ENCODE results near the gene ESR1. TPM values are rescaled to one million over a fixed set of nuclear protein-coding genes. Genes with fewer than 3 reads are reported as not detected.

Gene ESR1
- polyA plus RNA-seq, 1 donor (not counting 4 experiments of a cell fraction or from before 2014, with no cell fraction given) = 0.22 TPM

DNA sequence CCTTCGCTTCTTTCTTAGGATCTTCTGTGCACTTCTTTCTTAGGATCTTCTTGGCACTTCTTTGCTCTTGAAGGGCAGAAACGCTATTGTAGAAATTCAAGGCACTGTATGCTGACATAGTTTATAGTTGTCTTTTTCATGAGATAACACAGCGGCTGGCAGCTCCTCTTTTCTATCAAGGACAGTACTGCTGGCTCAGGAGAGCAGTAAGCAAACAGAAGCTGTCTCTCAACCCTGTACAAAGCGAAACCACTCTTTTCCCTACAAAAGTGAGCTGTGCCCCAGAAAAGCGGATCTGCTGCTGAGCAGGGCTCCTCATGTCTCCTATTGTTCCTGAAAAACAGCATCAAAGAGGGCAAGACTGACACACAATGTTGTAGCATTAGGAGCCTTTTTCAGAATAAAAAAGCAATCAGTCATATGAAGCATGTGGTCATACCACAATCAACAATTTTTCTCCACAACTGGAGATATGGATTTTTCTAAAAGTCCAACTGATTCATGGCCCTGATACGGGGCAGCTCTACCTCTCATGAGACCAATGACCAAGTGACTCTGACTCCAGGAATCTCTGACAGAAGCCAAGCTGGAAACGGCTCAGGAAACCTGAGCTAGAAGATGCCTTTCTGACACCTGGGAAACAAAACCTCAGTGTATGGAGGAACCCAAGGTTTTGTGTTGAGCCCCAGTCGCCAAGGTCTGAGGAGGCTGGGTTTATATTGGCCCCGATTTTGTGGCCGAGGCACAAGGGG lies 255.9 kb downstream of the ESR1 start:
- H3K4me2 ChIP-seq (ENCODE audit: control insufficient read depth, extremely low read depth, insufficient read depth, low read depth, low read length) = no peak overlapping the region
- no peaks in the 10 kb centered on the region for H3K9me1 ChIP-seq (ENCODE audit: control insufficient read depth, extremely low read depth, insufficient read depth, low read length)
- no peak for DNase-seq (ENCODE audit: low read depth, low spot score)
- FAIRE-seq = no peak
- no peak overlapping the region for H3K4me3 ChIP-seq (ENCODE audit: control insufficient read depth in 2 of 3, extremely low read depth in 1 of 3, insufficient read depth in 2 of 3, low read depth in 1 of 3, low read length in 3 of 3)
- no peaks in the 10 kb centered on the region for H4K20me1 ChIP-seq (ENCODE audit: control insufficient read depth, extremely low read depth, insufficient read depth, low read length)
- no peaks in the 10 kb centered on the region for H3K79me2 ChIP-seq (ENCODE audit: control insufficient read depth, insufficient read depth, low read length)
- H3K27me3 ChIP-seq (ENCODE audit: control insufficient read depth, extremely low read depth, insufficient read depth, low read length) = no peaks in the 10 kb centered on the region
- no peak overlapping the region for H2AFZ ChIP-seq (ENCODE audit: control insufficient read depth, low read length)
- H3K9me3 ChIP-seq (ENCODE audit: control insufficient read depth, low read depth, low read length) = no peaks in the 10 kb centered on the region
- H3K4me1 ChIP-seq (ENCODE audit: control insufficient read depth, extremely low read depth, insufficient read depth, low read length) = no peaks in the 10 kb centered on the region
- TF ChIP-seq EZH2 (IDR thresholded peaks at IDR 0.05; ENCODE audit: low read length) = no peak
- TF ChIP-seq, protein P1, sequence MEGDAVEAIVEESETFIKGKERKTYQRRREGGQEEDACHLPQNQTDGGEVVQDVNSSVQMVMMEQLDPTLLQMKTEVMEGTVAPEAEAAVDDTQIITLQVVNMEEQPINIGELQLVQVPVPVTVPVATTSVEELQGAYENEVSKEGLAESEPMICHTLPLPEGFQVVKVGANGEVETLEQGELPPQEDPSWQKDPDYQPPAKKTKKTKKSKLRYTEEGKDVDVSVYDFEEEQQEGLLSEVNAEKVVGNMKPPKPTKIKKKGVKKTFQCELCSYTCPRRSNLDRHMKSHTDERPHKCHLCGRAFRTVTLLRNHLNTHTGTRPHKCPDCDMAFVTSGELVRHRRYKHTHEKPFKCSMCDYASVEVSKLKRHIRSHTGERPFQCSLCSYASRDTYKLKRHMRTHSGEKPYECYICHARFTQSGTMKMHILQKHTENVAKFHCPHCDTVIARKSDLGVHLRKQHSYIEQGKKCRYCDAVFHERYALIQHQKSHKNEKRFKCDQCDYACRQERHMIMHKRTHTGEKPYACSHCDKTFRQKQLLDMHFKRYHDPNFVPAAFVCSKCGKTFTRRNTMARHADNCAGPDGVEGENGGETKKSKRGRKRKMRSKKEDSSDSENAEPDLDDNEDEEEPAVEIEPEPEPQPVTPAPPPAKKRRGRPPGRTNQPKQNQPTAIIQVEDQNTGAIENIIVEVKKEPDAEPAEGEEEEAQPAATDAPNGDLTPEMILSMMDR (optimal IDR thresholded peaks at IDR 0.05 in 1 of 3, IDR thresholded peaks at IDR 0.05 in 1 of 3, conservative IDR thresholded peaks at IDR 0.05 in 1 of 3; ENCODE audit: extremely low read depth in 1 of 3, insufficient read depth in 2 of 3, low read length in 3 of 3) = no peak
- H3K27ac ChIP-seq (ENCODE audit: control insufficient read depth, insufficient read depth, low read length) = no peak overlapping the region
- dilution Hi-C loops (cut with MboI; ENCODE audit: extremely low pct_ligation_motif_present, low sequenced_read_pairs) = no loop called here
- no peaks in the 10 kb centered on the region for H3K36me3 ChIP-seq (ENCODE audit: control insufficient read depth in 2 of 2, extremely low read depth in 1 of 2, insufficient read depth in 2 of 2, low read length in 2 of 2)
- H3K9ac ChIP-seq (ENCODE audit: control insufficient read depth, extremely low read depth, insufficient read depth, low read length) = no peak overlapping the region

DNA sequence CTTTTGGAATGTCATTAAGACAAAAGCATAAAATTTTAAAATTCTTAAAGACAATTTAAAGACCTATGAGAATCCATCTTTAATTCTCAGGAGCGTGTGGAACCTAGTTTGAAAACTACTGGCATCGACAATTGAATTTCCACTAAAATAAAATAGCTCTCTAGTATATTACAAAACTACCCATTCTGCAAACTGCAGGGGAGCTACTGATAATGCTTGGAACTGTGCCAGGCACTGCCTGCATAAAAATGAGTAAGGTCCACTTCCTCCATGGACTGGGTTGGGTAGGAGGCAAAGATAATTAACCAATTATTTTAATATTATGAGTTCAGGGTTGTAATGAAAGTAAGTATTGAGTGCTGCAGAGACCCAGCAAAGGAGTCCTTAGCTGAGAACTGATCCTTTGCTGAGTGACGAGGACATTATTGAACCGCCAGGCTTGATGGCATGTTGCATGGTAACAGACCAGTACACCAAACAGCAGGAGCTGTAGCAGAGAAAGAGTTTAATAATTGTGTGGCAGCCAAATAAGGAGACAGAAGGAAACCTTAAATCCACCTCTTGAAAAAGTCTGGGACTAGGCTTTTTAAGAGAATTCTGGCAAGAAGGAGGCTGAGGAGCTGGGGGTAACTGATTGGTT lies 261.3 kb downstream of the ESR1 start:
- Histone ChIP-seq H3K79me2 (ENCODE audit: control insufficient read depth, insufficient read depth, low read length) (no peaks in the 10 kb centered on the region), H3K27ac (ENCODE audit: control insufficient read depth, insufficient read depth, low read length) (no peak overlapping the region), H3K4me2 (ENCODE audit: control insufficient read depth, extremely low read depth, insufficient read depth, low read depth, low read length) (no peak overlapping the region), H3K27me3 (ENCODE audit: control insufficient read depth, extremely low read depth, insufficient read depth, low read length) (no peaks in the 10 kb centered on the region), H3K9ac (ENCODE audit: control insufficient read depth, extremely low read depth, insufficient read depth, low read length) (no peak overlapping the region), H3K9me1 (ENCODE audit: control insufficient read depth, extremely low read depth, insufficient read depth, low read length) (no peaks in the 10 kb centered on the region), H3K4me1 (ENCODE audit: control insufficient read depth, extremely low read depth, insufficient read depth, low read length) (no peaks in the 10 kb centered on the region), H2AFZ (ENCODE audit: control insufficient read depth, low read length) (no peak overlapping the region), H3K36me3 (ENCODE audit: control insufficient read depth in 2 of 2, extremely low read depth in 1 of 2, insufficient read depth in 2 of 2, low read length in 2 of 2) (no peaks in the 10 kb centered on the region), H3K9me3 (ENCODE audit: control insufficient read depth, low read depth, low read length) (no peaks in the 10 kb centered on the region), H3K4me3 (ENCODE audit: control insufficient read depth in 2 of 3, extremely low read depth in 1 of 3, insufficient read depth in 2 of 3, low read depth in 1 of 3, low read length in 3 of 3) (no peak overlapping the region), H4K20me1 (ENCODE audit: control insufficient read depth, extremely low read depth, insufficient read depth, low read length) (no peaks in the 10 kb centered on the region)
- FAIRE-seq (no peak), DNase-seq (ENCODE audit: low read depth, low spot score) (no peak)
- no peak for TF ChIP-seq EZH2 (IDR thresholded peaks at IDR 0.05; ENCODE audit: low read length)
- TF ChIP-seq, protein P1 (optimal IDR thresholded peaks at IDR 0.05 in 1 of 3, IDR thresholded peaks at IDR 0.05 in 1 of 3, conservative IDR thresholded peaks at IDR 0.05 in 1 of 3; ENCODE audit: extremely low read depth in 1 of 3, insufficient read depth in 2 of 3, low read length in 3 of 3) = no peak
- dilution Hi-C loops (cut with MboI; ENCODE audit: extremely low pct_ligation_motif_present, low sequenced_read_pairs) = no loop called here

Measured in keratinocyte (primary cell).